ENCODE results near the gene CHAT.
A peak's percentile ranks its signal among the peaks of the same experiment; 100 is the strongest.

GRCh38 chr10:49611166-49611815, 2.5 kb upstream of the CHAT start:
- TF ChIP-seq EZH2phosphoT487 (IDR thresholded peaks at IDR 0.05; ENCODE audit: insufficient read depth, low read depth) = peak; percentile 28; the same call in 1 of the 2 replicates
- peak; percentile 78 for TF ChIP-seq EZH2 (IDR thresholded peaks at IDR 0.05; ENCODE audit: insufficient read depth, poor library complexity, severe bottlenecking)
